Keratinocyte (primary cell): Measurements from ENCODE around the gene ATE1. TPM values are rescaled to one million over a fixed set of nuclear protein-coding genes. Genes with fewer than 3 reads are reported as not detected.

Source experiments
- DNase-seq: peaks from one replicate; pipeline ENCODE4 v3.0.0-alpha.2; 2011; ENCODE audit warnings: low read depth, missing footprints, low spot score
- FAIRE-seq: peaks from 2 replicates; lab custom pipeline; 2011; peaks lifted over from hg19 to GRCh38; lab: Jason Lieb, UNC
- H2AFZ ChIP-seq: 2 replicates; pipeline ENCODE4 v1.6.0; 2012; ENCODE audit warnings: low read length, control low read depth, inconsistent platforms; ENCODE audit not compliant: control insufficient read depth
- H3K27ac ChIP-seq: 2 replicates; pipeline ENCODE4 v1.5.1; 2011; ENCODE audit warnings: low read length; ENCODE audit not compliant: control insufficient read depth, insufficient read depth
- H3K27me3 ChIP-seq: 3 replicates; pipeline ENCODE4 v1.6.0; 2011; ENCODE audit warnings: low read length; ENCODE audit not compliant: control insufficient read depth, insufficient read depth; ENCODE audit errors: extremely low read depth
- H3K36me3 ChIP-seq, 2 experiments: 2 replicates in 1 of 2; 3 replicates in 1 of 2; pipeline ENCODE4 v1.5.1; 2011; ENCODE audit warnings: low read length in 2 of 2, mild to moderate bottlenecking in 1 of 2; ENCODE audit not compliant: control insufficient read depth in 2 of 2, insufficient read depth in 2 of 2; ENCODE audit errors: extremely low read depth in 1 of 2
- H3K4me1 ChIP-seq: 3 replicates; pipeline ENCODE4 v1.5.1; 2011; ENCODE audit warnings: low read length; ENCODE audit not compliant: control insufficient read depth, insufficient read depth; ENCODE audit errors: extremely low read depth
- H3K4me2 ChIP-seq: 3 replicates; pipeline ENCODE4 v1.6.0; 2011; ENCODE audit warnings: low read depth, low read length; ENCODE audit not compliant: control insufficient read depth, insufficient read depth; ENCODE audit errors: extremely low read depth
- H3K4me3 ChIP-seq, 3 experiments: fragments of 200-600 bp in 1 of 3; sonication (generic) in 1 of 3; 2 replicates in 2 of 3; 3 replicates in 1 of 3; pipeline ENCODE4 v1.5.1; 2011 to 2016; ENCODE audit warnings: low read length in 3 of 3, mild to moderate bottlenecking in 3 of 3, control low read depth in 2 of 3, inconsistent platforms in 1 of 3, low read depth in 1 of 3, mixed read lengths in 1 of 3, mixed run types in 1 of 3, moderate library complexity in 1 of 3; ENCODE audit not compliant: control insufficient read depth in 2 of 3, insufficient read depth in 2 of 3; ENCODE audit errors: extremely low read depth in 1 of 3
- H3K79me2 ChIP-seq: 2 replicates; pipeline ENCODE4 v1.6.0; 2012; ENCODE audit warnings: low read length; ENCODE audit not compliant: control insufficient read depth, insufficient read depth
- H3K9ac ChIP-seq: 3 replicates; pipeline ENCODE4 v1.6.0; 2011; ENCODE audit warnings: low read length; ENCODE audit not compliant: control insufficient read depth, insufficient read depth; ENCODE audit errors: extremely low read depth
- H3K9me1 ChIP-seq: 3 replicates; pipeline ENCODE4 v1.6.0; 2011; ENCODE audit warnings: low read length; ENCODE audit not compliant: control insufficient read depth, insufficient read depth; ENCODE audit errors: extremely low read depth
- H3K9me3 ChIP-seq: 2 replicates; pipeline ENCODE4 v1.5.1; 2012; ENCODE audit warnings: low read depth, low read length; ENCODE audit not compliant: control insufficient read depth
- H4K20me1 ChIP-seq: 3 replicates; pipeline ENCODE4 v1.6.0; 2011; ENCODE audit warnings: low read length; ENCODE audit not compliant: control insufficient read depth, insufficient read depth; ENCODE audit errors: extremely low read depth
- EZH2 ChIP-seq: IDR thresholded peaks from one replicate; pipeline ENCODE4 v1.6.1; 2012; ENCODE audit warnings: inconsistent platforms, mild to moderate bottlenecking, low read length, moderate library complexity
- dilution Hi-C: fragments of 300-500 bp; cut with MboI; formaldehyde crosslinking; loops from one replicate; pipeline ENCODE4 v1.7.0; 2020; ENCODE audit warnings: low sequenced_read_pairs; ENCODE audit not compliant: extremely low pct_ligation_motif_present
- polyA plus RNA-seq, 5 experiments: library from polyadenylated mRNA; depleted of rRNA in 3 of 5; stranded (reverse) in 3 of 5; stranded (forward) in 1 of 5; unstranded in 1 of 5; fragments of >200 nt; gene quantifications; 1 replicate in 1 of 5; 2 replicates in 3 of 5; 3 replicates in 1 of 5; pipeline versions ENCODE4 v1.2.1 to v1.2.3, GENCODE V29; 2011 to 2012; ENCODE audit warnings: missing spikeins in 2 of 5, low read depth in 1 of 5, low replicate concordance in 1 of 5
- TF ChIP-seq, protein P1 (sequence below), 3 experiments: IDR thresholded peaks in 1 of 3; conservative IDR thresholded peaks in 1 of 3; optimal IDR thresholded peaks in 1 of 3; 2 replicates in 2 of 3; 3 replicates in 1 of 3; pipeline versions ENCODE3 to v1.5.1; 2011; ENCODE audit warnings: low read length in 3 of 3, mild to moderate bottlenecking in 3 of 3, moderate library complexity in 2 of 3, control low read depth in 1 of 3, inconsistent platforms in 1 of 3; ENCODE audit not compliant: insufficient read depth in 2 of 3; ENCODE audit errors: extremely low read depth in 1 of 3

ATE1 gene
- polyA plus RNA-seq, 1 donor (not counting 4 experiments of a cell fraction or from before 2014, with no cell fraction given), result 14.9 TPM

DNA sequence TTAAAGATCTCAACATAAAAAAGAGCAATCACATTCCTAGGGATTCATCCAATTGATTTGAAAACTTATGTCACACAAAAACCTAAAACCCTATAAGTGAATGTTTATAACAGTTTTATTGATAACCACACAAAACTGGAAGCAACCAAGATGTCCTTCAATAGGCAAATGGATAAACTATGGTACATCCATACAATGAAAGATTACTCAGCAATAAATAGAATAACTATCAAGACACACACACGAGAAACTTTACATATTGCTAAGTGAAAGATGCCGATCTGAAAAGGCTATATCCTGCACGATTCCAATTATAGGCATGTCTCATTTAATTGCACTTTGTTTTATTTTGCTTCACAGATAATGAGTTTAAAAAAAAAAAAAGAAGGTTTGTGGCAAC lies 83.3 kb downstream of the ATE1 start:
- dilution Hi-C loops, result no loop called here

DNA sequence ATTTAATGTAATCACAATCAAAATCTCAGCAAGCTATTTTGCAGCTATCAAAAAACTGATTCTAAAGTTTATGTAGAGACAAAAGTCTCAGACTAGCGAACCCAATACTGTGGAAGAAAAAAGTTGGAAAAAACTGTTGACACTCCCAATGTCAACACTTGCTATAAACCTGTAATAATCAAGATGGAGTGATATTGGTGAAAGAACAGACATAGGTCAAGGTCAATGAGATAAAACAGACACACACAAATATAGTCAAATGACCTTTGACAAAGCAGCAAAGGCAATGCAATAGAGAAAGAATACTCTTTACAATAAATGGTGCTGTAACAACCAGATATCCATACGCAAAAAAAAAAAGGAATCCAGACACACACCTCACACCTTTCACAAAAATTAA lies 84.5 kb downstream of the ATE1 start:
- no peaks in the 10 kb centered on the region for H3K9me3 ChIP-seq
- dilution Hi-C loops, result no loop called here
- no peaks in the 10 kb centered on the region for H4K20me1 ChIP-seq
- no peak overlapping the region for H3K4me3 ChIP-seq
- H3K27ac ChIP-seq, result no peak overlapping the region
- TF ChIP-seq EZH2, result no peak
- TF ChIP-seq, protein P1, sequence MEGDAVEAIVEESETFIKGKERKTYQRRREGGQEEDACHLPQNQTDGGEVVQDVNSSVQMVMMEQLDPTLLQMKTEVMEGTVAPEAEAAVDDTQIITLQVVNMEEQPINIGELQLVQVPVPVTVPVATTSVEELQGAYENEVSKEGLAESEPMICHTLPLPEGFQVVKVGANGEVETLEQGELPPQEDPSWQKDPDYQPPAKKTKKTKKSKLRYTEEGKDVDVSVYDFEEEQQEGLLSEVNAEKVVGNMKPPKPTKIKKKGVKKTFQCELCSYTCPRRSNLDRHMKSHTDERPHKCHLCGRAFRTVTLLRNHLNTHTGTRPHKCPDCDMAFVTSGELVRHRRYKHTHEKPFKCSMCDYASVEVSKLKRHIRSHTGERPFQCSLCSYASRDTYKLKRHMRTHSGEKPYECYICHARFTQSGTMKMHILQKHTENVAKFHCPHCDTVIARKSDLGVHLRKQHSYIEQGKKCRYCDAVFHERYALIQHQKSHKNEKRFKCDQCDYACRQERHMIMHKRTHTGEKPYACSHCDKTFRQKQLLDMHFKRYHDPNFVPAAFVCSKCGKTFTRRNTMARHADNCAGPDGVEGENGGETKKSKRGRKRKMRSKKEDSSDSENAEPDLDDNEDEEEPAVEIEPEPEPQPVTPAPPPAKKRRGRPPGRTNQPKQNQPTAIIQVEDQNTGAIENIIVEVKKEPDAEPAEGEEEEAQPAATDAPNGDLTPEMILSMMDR (optimal IDR thresholded peaks at IDR 0.05 in 1 of 3, IDR thresholded peaks at IDR 0.05 in 1 of 3, conservative IDR thresholded peaks at IDR 0.05 in 1 of 3; ENCODE audit: extremely low read depth in 1 of 3, insufficient read depth in 2 of 3, low read length in 3 of 3), result no peak
- no peaks in the 10 kb centered on the region for H3K27me3 ChIP-seq
- peaks cover 5% of the 10 kb centered on the region for H3K4me1 ChIP-seq
- no peak overlapping the region for H3K4me2 ChIP-seq
- no peaks in the 10 kb centered on the region for H3K9me1 ChIP-seq
- DNase-seq (no peak), FAIRE-seq (no peak)
- no peak overlapping the region for H3K9ac ChIP-seq
- no peak overlapping the region for H2AFZ ChIP-seq
- no peaks in the 10 kb centered on the region for H3K79me2 ChIP-seq
- H3K36me3 ChIP-seq, result no peaks in the 10 kb centered on the region

More for the DNA sequence above, 83.3 kb downstream of the ATE1 start:
- H3K9ac ChIP-seq, result no peak overlapping the region
- no peak overlapping the region for H3K4me2 ChIP-seq
- TF ChIP-seq EZH2, result no peak
- TF ChIP-seq, protein P1 (optimal IDR thresholded peaks at IDR 0.05 in 1 of 3, IDR thresholded peaks at IDR 0.05 in 1 of 3, conservative IDR thresholded peaks at IDR 0.05 in 1 of 3; ENCODE audit: extremely low read depth in 1 of 3, insufficient read depth in 2 of 3, low read length in 3 of 3), result no peak
- peaks cover 5% of the 10 kb centered on the region for H3K4me1 ChIP-seq
- H3K79me2 ChIP-seq, result no peaks in the 10 kb centered on the region
- no peaks in the 10 kb centered on the region for H4K20me1 ChIP-seq
- FAIRE-seq, result no peak
- DNase-seq, result no peak
- peaks cover 0 to 2% of the 10 kb centered on the region in 2 experiments for H3K36me3 ChIP-seq
- H3K27me3 ChIP-seq, result no peaks in the 10 kb centered on the region
- H3K4me3 ChIP-seq, result no peak overlapping the region
- no peaks in the 10 kb centered on the region for H3K9me1 ChIP-seq
- H2AFZ ChIP-seq, result no peak overlapping the region
- no peaks in the 10 kb centered on the region for H3K9me3 ChIP-seq
- H3K27ac ChIP-seq, result no peak overlapping the region
